GM19324 (cell line): ENCODE data around the gene TOX4.
A peak's percentile ranks its signal among the peaks of the same experiment; 100 is the strongest.
"Not testable (repeated sequence)": the region's sequence is repeated elsewhere in the genome, so short reads cannot be mapped to it uniquely, and the experiment has no call there.

Source experiments
- ATAC-seq: cut with Tn5 transposase; IDR thresholded peaks from one replicate; pipeline ENCODE4 v1.9.1; 2021; ENCODE audit warnings: mild to moderate bottlenecking, moderate library complexity; ENCODE audit not compliant: unreplicated experiment, low FRiP score

TOX4 gene

DNA sequence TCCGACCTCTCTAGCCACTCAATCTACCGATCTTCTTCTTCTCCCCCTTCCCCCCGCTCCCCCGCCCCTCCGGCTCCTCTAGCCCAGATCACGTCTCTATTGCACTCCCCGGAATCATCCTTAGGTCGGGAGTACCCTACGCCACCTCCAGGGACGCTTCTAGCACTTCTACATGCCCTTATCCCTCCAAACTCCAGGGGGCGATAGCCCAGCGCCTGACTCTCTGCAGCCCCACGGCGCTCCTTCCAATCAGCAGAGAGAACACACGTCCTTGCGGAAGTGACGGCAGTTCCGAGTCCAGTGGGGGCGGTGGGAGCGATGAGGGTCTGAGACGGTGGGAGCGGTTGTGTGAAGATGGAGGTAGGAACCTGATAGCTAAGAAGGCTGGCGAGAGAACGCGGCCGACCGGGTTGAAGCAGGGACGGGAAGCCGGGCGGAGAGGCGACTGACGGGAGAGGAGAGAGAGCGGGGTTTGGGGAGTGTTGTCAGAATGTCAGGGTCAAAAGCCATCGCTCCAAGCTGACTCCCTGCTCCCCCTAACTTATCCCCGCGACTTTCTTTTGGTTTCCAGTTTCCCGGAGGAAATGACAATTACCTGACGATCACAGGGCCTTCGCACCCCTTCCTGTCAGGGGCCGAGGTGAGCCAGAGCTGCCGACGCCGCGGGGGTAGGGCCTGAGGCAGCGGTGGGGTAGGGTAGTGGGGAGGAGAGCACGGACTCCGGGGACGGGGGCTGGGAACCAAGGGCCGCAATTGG lies at the start of gene TOX4, which contains the start of gene RAB2B:
TSS of gene TOX4 (plus strand) at position 271 of the 757 bp plus-strand sequence. CDS start at position 355, 84 bp downstream.
TSS of gene RAB2B (minus strand) at position 35 of the 757 bp plus-strand sequence. CDS start 87 bp downstream, outside the sequence.
- peak; percentile 99 for ATAC-seq

DNA sequence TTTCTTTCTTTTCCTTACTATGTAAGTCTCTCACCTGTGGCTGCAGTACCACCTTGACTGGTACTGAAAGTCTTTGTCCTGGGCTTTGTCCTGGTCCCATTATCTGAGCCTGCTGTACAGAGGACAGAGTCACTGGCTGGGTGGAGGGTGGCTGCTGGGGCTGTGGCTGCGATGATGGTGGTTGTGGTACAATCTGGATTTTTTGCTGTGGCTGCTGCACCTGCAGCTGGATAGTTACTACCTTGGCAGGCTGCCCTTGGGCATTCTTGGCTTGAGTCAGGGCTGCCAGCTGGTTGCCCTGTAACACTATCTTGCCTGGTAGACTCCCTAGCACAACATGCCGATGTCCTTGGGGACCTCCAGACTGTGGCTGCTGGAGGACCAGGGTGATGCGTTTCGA lies 48.1 kb upstream of the TOX4 start:
- no peak for ATAC-seq

- no peak for ATAC-seq
Measured at GRCh38 chr14:21431126-21431525, 45.9 kb upstream of the TOX4 start.

GRCh38 chr14:21436567-21437062 lies 40.4 kb upstream of the TOX4 start:
- no peak for ATAC-seq

DNA sequence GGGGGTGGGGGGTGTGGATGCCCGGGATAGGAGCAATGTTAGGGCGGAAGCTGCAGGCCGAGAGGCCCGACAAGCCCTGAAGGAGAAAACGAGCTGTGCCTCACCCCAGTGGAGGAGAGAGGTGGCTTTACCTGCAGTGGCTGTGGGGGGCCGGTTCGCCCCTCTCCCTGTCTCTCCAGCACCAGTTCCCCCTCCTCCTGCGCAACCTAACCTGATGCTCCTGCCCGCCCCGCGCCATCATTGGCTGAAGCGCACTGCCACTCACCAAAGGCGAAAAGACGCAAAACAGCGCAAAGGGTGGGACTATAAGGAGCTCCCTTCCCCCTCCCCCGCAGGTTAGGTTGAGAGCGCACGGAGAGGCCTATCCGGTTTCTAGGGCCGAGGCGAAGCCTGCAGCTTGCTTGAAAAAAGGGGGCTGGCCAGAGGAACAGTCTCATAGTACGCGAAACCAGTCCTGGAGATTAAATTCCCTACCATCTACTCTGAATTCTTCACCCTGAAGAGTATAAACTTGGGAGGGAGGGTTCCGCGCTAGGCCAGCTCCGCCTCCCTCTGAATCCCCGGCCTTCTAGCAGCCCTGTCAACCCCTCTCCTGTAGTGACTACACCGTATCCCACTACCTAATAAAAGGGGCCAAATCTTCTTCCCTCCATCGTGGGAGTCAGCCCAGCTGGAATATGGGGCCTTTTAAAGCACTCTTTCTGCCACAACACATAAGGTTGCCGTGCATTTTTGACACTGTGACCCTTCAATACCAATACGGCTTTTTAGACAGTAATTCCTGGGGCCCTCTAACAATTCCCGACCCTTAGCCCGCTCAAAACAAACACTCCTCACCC lies 39.7 kb upstream of the TOX4 start:
- peak; percentile 99 for ATAC-seq

DNA sequence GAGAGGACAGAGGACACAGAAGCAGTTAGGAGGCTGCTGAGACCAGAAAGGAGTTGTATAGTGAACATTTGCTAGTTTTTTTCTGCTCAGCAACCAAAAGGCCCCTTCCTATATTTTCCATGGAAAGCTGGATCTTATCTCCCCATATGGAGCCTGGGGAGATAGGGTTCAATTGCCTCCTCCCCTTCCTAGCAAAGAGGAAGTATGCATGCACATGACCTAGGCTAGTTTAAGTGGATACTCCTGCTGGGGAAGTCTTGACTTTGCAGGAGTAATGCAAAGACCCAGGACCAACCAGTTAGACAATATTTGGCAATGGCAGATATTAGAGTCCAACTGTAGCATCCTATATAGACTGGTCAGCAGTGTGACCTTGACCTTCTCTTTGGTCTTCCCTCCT lies 36.1 kb upstream of the TOX4 start:
- no peak for ATAC-seq

- ATAC-seq: not testable (repeated sequence)
Measured at GRCh38 chr14:21442657-21443056, 34.3 kb upstream of the TOX4 start.

DNA sequence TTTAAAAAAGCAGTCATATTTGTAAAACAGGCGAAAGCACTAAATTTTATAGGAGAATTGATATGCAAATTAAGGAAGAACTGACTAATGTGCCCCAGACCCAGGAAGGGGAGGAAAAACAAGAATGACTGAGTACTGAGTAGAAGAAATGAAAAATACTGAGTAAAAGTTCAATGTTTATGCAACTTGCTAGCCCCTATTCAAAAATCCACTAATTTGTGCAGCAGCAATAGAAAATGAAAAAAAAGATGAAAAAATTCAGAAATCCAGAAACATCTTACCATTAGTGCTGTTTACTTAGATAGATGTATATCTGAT lies 27.1 kb upstream of the TOX4 start:
- ATAC-seq: no peak

GRCh38 chr14:21454843-21455544 lies 22.0 kb upstream of the TOX4 start:
- no peak for ATAC-seq

GRCh38 chr14:21455592-21455911 lies 21.4 kb upstream of the TOX4 start:
- ATAC-seq: peak; percentile 30

GRCh38 chr14:21455912-21456667 lies 20.9 kb upstream of the TOX4 start, which contains the start of gene CHD8:
CHD8 (minus strand) TSS chr14:21456123; CDS start chr14:21431643, 24,480 bp downstream.
- ATAC-seq: peak; percentile 97

GRCh38 chr14:21467616-21468015 lies 9.4 kb upstream of the TOX4 start:
- no peak for ATAC-seq

- no peak for ATAC-seq
Measured at GRCh38 chr14:21475767-21476522, 1.1 kb upstream of the TOX4 start.

DNA sequence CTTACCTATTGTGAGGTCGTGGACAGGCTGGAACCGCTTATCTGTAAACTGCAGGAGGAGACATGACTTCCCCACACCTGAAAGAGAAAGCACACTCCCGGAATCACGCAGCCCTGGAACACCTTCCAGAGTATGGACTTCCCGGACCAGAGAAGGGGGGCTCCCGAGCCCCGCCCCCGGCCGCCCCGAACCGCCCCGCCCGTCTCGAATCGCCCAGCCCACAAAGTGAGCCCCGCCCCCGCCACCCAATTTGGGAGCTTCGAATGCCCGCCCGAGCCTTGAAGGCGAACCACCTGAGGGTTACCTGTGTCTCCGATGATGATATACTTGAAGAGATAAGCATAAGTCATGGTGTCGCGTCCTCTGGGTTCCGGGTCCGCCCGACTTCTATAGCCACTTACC lies 471 bp upstream of the TOX4 start:
- no peak for ATAC-seq

DNA sequence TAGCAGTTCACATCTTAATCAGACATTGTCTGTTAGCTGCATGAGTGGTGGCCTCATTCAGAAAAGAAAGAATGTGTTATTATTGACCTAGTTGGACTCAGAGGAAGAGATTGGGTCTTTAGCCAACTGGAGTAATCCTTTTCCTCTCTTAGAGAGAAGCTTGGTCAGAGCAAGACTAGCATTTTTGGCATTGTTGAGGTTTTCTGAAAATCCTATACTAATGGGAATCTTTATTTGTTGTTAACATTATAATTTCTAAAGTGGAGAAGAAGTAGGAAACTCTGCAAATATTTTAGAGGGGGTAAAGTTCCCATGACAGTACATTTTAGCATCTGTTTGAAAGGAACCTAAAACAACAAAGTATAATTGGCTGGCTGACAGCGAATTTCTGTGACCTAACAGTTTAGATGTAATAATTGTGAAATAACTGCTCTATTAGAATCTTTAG lies 9.7 kb downstream of the TOX4 start:
- ATAC-seq: no peak

DNA sequence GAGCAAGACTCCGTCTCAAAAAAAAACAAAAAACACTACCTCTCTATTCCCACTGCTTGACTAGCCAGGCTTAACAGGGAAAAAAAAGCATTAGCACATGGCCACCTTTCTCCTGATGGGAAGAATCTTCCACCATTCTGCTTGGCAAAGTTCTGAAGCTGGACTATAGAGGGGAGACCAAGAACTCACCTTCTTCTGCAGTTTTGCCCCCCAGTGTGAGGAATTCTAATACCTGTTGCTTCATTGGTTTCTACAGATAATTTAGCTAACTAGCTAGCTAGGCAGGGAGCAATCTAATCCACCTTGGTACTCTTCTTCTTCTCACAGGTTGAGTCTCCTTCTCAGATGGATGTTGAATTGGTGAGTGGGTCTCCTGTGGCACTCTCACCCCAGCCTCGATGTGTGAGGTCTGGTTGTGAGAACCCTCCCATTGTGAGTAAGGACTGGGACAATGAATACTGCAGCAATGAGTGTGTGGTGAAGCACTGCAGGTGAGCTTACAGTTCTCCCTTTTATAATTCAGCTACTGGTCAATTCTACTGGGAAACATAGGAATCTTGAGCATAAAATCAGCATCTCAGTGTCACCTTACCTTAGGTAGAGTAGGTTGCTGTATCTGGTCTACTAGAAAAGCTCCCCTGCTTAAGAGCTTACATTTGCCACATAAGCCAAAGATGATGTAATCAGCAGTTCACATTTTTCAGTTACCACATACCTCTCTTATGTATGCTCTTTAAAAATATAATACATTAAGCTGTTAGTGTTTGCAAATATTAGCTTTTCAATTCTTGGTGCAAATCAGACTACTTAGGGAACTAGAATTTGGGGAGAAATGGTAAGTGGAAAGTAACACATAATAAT lies 18.1 kb downstream of the TOX4 start:
- no peak for ATAC-seq

GRCh38 chr14:21496453-21496852 lies 19.5 kb downstream of the TOX4 start:
- ATAC-seq: no peak
